K562 (cell line): Measurements from ENCODE around the gene MASTL. TPM values are rescaled to one million over a fixed set of nuclear protein-coding genes. Genes with fewer than 3 reads are reported as not detected.

Source experiments
- ARID3B ChIP-seq: fragments of 250-450 bp; sonication (Bioruptor Pico); IDR thresholded peaks from 2 replicates; pipeline ENCODE4 v1.4.0; 2020; ENCODE audit warnings: borderline replicate concordance
- ATF1 ChIP-seq, 2 experiments: fragments of 450-650 bp in 1 of 2; IDR thresholded peaks; 2 replicates each; pipeline ENCODE4 v1.6.1; 2016; ENCODE audit warnings: missing compliant biosample characterization in 1 of 2, missing genetic modification characterization in 1 of 2
- CC2D1A ChIP-seq: fragments of 450-650 bp; IDR thresholded peaks from 2 replicates; pipeline ENCODE4 v1.6.1; 2017; ENCODE audit warnings: mild to moderate bottlenecking
- EP400 ChIP-seq: fragments of 450-650 bp; IDR thresholded peaks from 2 replicates; pipeline ENCODE4 v1.6.1; 2017; ENCODE audit warnings: antibody characterized with exemption, mild to moderate bottlenecking, moderate library complexity
- HOMEZ ChIP-seq: fragments of 250-450 bp; sonication (Bioruptor Pico); IDR thresholded peaks from 2 replicates; pipeline ENCODE4 v1.4.0; 2020; ENCODE audit warnings: mild to moderate bottlenecking, moderate library complexity
- MCM7 ChIP-seq, 2 experiments: fragments of 450-650 bp; IDR thresholded peaks; 2 replicates each; pipeline ENCODE4 v1.6.1; 2016 to 2018
- MEF2A ChIP-seq: IDR thresholded peaks from 2 replicates; pipeline ENCODE4 v1.6.1; 2011; ENCODE audit warnings: low read depth, mild to moderate bottlenecking, low read length, moderate library complexity; ENCODE audit not compliant: control insufficient read depth
- MXD1 ChIP-seq: fragments of 250-450 bp; sonication (Bioruptor Pico); IDR thresholded peaks from 2 replicates; pipeline ENCODE4 v1.8.0; 2021; ENCODE audit warnings: borderline replicate concordance, mild to moderate bottlenecking, moderate library complexity; ENCODE audit not compliant: poor library complexity, severe bottlenecking
- NBN ChIP-seq: fragments of 450-650 bp; IDR thresholded peaks from 2 replicates; pipeline ENCODE4 v1.6.1; 2016; ENCODE audit warnings: low read depth, mild to moderate bottlenecking
- NCOA6 ChIP-seq: fragments of 450-650 bp; IDR thresholded peaks from 2 replicates; pipeline ENCODE4 v1.6.1; 2017; ENCODE audit warnings: mild to moderate bottlenecking
- NR0B1 ChIP-seq: fragments of 450-650 bp; IDR thresholded peaks from one replicate; pipeline ENCODE4 v1.6.1; 2018; ENCODE audit warnings: mild to moderate bottlenecking, moderate library complexity; ENCODE audit not compliant: partially characterized antibody
- NR2C2 ChIP-seq, 2 experiments: fragments of 200-800 bp in 1 of 2; sonication (Bioruptor generic) in 1 of 2; sonication (generic) in 1 of 2; formaldehyde crosslinking in 1 of 2; IDR thresholded peaks; 2 replicates each; pipeline versions ENCODE4 v1.6.1 to v1.8.0; 2016 to 2022; ENCODE audit warnings: mild to moderate bottlenecking in 1 of 2, missing compliant biosample characterization in 1 of 2, missing genetic modification characterization in 1 of 2, missing genetic modification reagents in 1 of 2
- PHB ChIP-seq: fragments of 250-450 bp; sonication (Bioruptor Pico); IDR thresholded peaks from 2 replicates; pipeline ENCODE4 v1.5.0; 2021
- POLR2AphosphoS2 ChIP-seq: IDR thresholded peaks from 2 replicates; pipeline ENCODE4 v1.6.1; 2012; ENCODE audit warnings: low read length, improper control_type of control experiment
- SAP30 ChIP-seq: fragments of 200-600 bp; sonication (generic); IDR thresholded peaks from 2 replicates; pipeline ENCODE4 v1.6.1; 2012; ENCODE audit warnings: borderline replicate concordance, low read depth, mild to moderate bottlenecking, moderate library complexity, low read length, control low read depth, inconsistent platforms; ENCODE audit not compliant: insufficient read depth, poor library complexity, severe bottlenecking
- SNIP1 ChIP-seq: fragments of 450-650 bp; IDR thresholded peaks from 2 replicates; pipeline ENCODE4 v1.7.1; 2017; ENCODE audit warnings: low read depth, mild to moderate bottlenecking
- TEAD4 ChIP-seq, 2 experiments: sonication (generic) in 1 of 2; formaldehyde crosslinking in 1 of 2; IDR thresholded peaks; 2 replicates each; pipeline versions ENCODE4 v1.6.1 to v1.8.0; 2012 to 2022; ENCODE audit warnings: borderline replicate concordance in 1 of 2, inconsistent platforms in 1 of 2, low read length in 1 of 2, mild to moderate bottlenecking in 1 of 2, missing genetic modification reagents in 1 of 2
- ZNF124 ChIP-seq: sonication (generic); formaldehyde crosslinking; IDR thresholded peaks from 2 replicates; pipeline ENCODE4 v1.8.1; 2022; ENCODE audit warnings: missing genetic modification reagents
- ZNF23 ChIP-seq: fragments of 250-450 bp; sonication (Bioruptor Pico); IDR thresholded peaks from 2 replicates; pipeline ENCODE4 v1.4.0; 2020; ENCODE audit warnings: mild to moderate bottlenecking
- ZNF395 ChIP-seq: fragments of 200-800 bp; sonication (Bioruptor generic); IDR thresholded peaks from 2 replicates; pipeline ENCODE4 v1.6.1; 2017; ENCODE audit warnings: missing genetic modification characterization, missing compliant biosample characterization
- ZNF586 ChIP-seq: fragments of 450-650 bp; formaldehyde crosslinking; conservative IDR thresholded peaks from 2 replicates; pipeline ENCODE4 v1.4.0; 2020; ENCODE audit warnings: mild to moderate bottlenecking, moderate library complexity
- polyA plus RNA-seq, 8 experiments: library from polyadenylated mRNA; depleted of rRNA in 4 of 8; stranded (reverse) in 5 of 8; unstranded in 3 of 8; fragments of >200 nt; fragmentation: Nextera tagmentation in 2 of 8; fragmentation: Illumina TruSeq in 1 of 8; extraction: Ambion mirVana in 2 of 8; extraction: Trizol in 1 of 8; gene quantifications; 2 replicates each; pipeline versions ENCODE4 v1.2.1 to v1.2.3, GENCODE V29; 2011 to 2014; ENCODE audit warnings: inconsistent platforms in 1 of 8, missing spikeins in 1 of 8
- total RNA-seq, 7 experiments: library from RNA; depleted of rRNA in 6 of 7; stranded (reverse); fragments of >200 nt in 6 of 7; fragmentation: Illumina TruSeq in 2 of 7; extraction: Trizol in 2 of 7; gene quantifications; 2 replicates each; pipeline versions ENCODE4 v1.2.1 to v1.2.3, GENCODE V29; 2011 to 2021; ENCODE audit warnings: low replicate concordance in 1 of 7

Gene MASTL
- total and polyA plus RNA-seq, 9 of the 15 experiments (the other 6 are each of a cell fraction or from before 2014, with no cell fraction given): 6.8 to 29.9 (median 23.1) TPM

- no peak for TF ChIP-seq MXD1 (CRISPR knock-in tag)
- no peak; the same call in 1 of the 2 replicates for TF ChIP-seq NR2C2 (CRISPR knock-in tag; IDR thresholded peaks at IDR 0.05)
- TF ChIP-seq NR2C2 (tag; IDR thresholded peaks at IDR 0.05): no peak
- no peak for TF ChIP-seq ZNF124 (CRISPR knock-in tag)
- TF ChIP-seq NCOA6: peak; percentile 64; the same call in 1 of the 2 replicates
- TF ChIP-seq SNIP1: no peak
- TF ChIP-seq PHB (CRISPR knock-in tag): no peak
- peak; percentile 86 for TF ChIP-seq SAP30
- no peak for TF ChIP-seq ZNF586 (CRISPR knock-in tag)
- no peak for TF ChIP-seq NR0B1
- TF ChIP-seq TEAD4 (IDR thresholded peaks at IDR 0.05; ENCODE audit: low read length): no peak
- no peak for TF ChIP-seq TEAD4 (CRISPR knock-in tag; IDR thresholded peaks at IDR 0.05; ENCODE audit: borderline replicate concordance)
- 0 out of 2 replicates have a peak, but pooled peaks have one; percentile 59 for TF ChIP-seq POLR2AphosphoS2
- peak; percentile 92 for TF ChIP-seq NBN
- TF ChIP-seq ZNF23 (CRISPR knock-in tag): no peak
- TF ChIP-seq ARID3B: no peak
- TF ChIP-seq MEF2A: no peak
- no peak for TF ChIP-seq ZNF395
- peak; percentile 76 for TF ChIP-seq ATF1 (CRISPR knock-in tag; IDR thresholded peaks at IDR 0.05)
- peak; percentile 99 for TF ChIP-seq ATF1 (tag; IDR thresholded peaks at IDR 0.05)
- TF ChIP-seq EP400: peak; percentile 64
- TF ChIP-seq HOMEZ (CRISPR knock-in tag): no peak
- TF ChIP-seq MCM7 (IDR thresholded peaks at IDR 0.05): no peak
- TF ChIP-seq CC2D1A: 0 out of 2 replicates have a peak, but pooled peaks have one; percentile 17
These were observed at the start of gene MASTL (continued) for GRCh38 chr10:27155066-27155754.
